ENCODE measurements around the gene GOLPH3L.

- TF ChIP-seq REST (IDR thresholded peaks at IDR 0.05): no peak
- no peak for TF ChIP-seq MAX (IDR thresholded peaks at IDR 0.05)
- no peak for TF ChIP-seq CTCF (IDR thresholded peaks at IDR 0.05; ENCODE audit: low read depth, low read length, missing input control)
Observed at GRCh38 chr1:150692720-150693119, 4.2 kb downstream of the GOLPH3L start.
